DOHH2 (cell line): ENCODE measurements around the gene DDX41.

Source experiments
- H3F3A ChIP-seq: fragments of 200-600 bp; sonication (generic), shearing (Covaris generic); 2 replicates; pipeline ENCODE4 v1.6.0; 2016; ENCODE audit warnings: antibody characterized with exemption, mild to moderate bottlenecking; ENCODE audit not compliant: control insufficient read depth, insufficient read depth
- H3K27ac ChIP-seq: fragments of 200-600 bp; sonication (generic); 2 replicates; pipeline ENCODE4 v1.5.1; 2014; ENCODE audit warnings: low read depth, mild to moderate bottlenecking, low read length, moderate library complexity
- H3K27me3 ChIP-seq: fragments of 200-600 bp; sonication (generic); 2 replicates; pipeline ENCODE4 v1.6.1; 2014; ENCODE audit warnings: mild to moderate bottlenecking, low read length, mixed read lengths; ENCODE audit not compliant: control insufficient read depth
- H3K36me3 ChIP-seq: fragments of 200-600 bp; sonication (generic); 2 replicates; pipeline ENCODE4 v1.6.1; 2014; ENCODE audit warnings: mild to moderate bottlenecking, low read length, moderate library complexity, mixed read lengths; ENCODE audit not compliant: control insufficient read depth
- H3K4me1 ChIP-seq: fragments of 200-600 bp; sonication (generic); 2 replicates; pipeline ENCODE4 v1.6.1; 2014; ENCODE audit warnings: mild to moderate bottlenecking, low read length, mixed read lengths; ENCODE audit not compliant: control insufficient read depth
- H3K4me2 ChIP-seq: fragments of 200-600 bp; sonication (generic); 2 replicates; pipeline ENCODE4 v1.6.0; 2014; ENCODE audit warnings: mild to moderate bottlenecking, low read length, moderate library complexity
- H3K4me3 ChIP-seq: fragments of 200-600 bp; sonication (generic); 2 replicates; pipeline ENCODE4 v1.5.1; 2014; ENCODE audit warnings: mild to moderate bottlenecking, low read length, mixed read lengths
- H3K79me2 ChIP-seq: fragments of 200-600 bp; sonication (generic); 2 replicates; pipeline ENCODE4 v1.6.1; 2014; ENCODE audit warnings: mild to moderate bottlenecking, low read length, mixed read lengths; ENCODE audit not compliant: control insufficient read depth
- H3K9me2 ChIP-seq: fragments of 200-600 bp; sonication (generic); replicated peaks from 2 replicates; pipeline ENCODE4 v1.6.1; 2014; ENCODE audit warnings: mild to moderate bottlenecking, low read length, mixed read lengths; ENCODE audit not compliant: control insufficient read depth
- H3K9me3 ChIP-seq: fragments of 200-600 bp; sonication (generic); 2 replicates; pipeline ENCODE4 v1.6.1; 2014; ENCODE audit warnings: antibody characterized with exemption, low read length, mixed read lengths; ENCODE audit not compliant: control insufficient read depth, insufficient read depth
- H4K20me1 ChIP-seq: fragments of 200-600 bp; sonication (generic); 2 replicates; pipeline ENCODE4 v1.6.0; 2014; ENCODE audit warnings: low read depth, mild to moderate bottlenecking, antibody characterized with exemption, low read length, moderate library complexity; ENCODE audit not compliant: control insufficient read depth, insufficient read depth
- CTCF ChIP-seq: fragments of 200-600 bp; sonication (generic); IDR thresholded peaks from one replicate; pipeline ENCODE4 v1.5.1; 2014; ENCODE audit warnings: antibody characterized with exemption, mild to moderate bottlenecking, low read depth, low read length; ENCODE audit not compliant: poor library complexity, severe bottlenecking
- EZH2phosphoT487 ChIP-seq: fragments of 200-600 bp; sonication (generic); IDR thresholded peaks from 2 replicates; pipeline ENCODE4 v1.6.1; 2017; ENCODE audit warnings: borderline replicate concordance, mild to moderate bottlenecking, antibody characterized with exemption, low read length, moderate library complexity, mixed read lengths

Gene DDX41

GRCh38 chr5:177500685-177501522, 15.9 kb downstream of the DDX41 start:
- Histone ChIP-seq H3K4me2 (no peak overlapping the region), H3K27ac (peak overlapping the region; percentile 83), H3F3A (peaks cover 29% of the 10 kb centered on the region), H3K9me2 (no peaks in the 10 kb centered on the region), H3K79me2 (peaks cover 4% of the 10 kb centered on the region), H3K36me3 (peaks cover 44% of the 10 kb centered on the region), H4K20me1 (peaks cover 13% of the 10 kb centered on the region; the same call in 1 of the 2 replicates), H3K4me3 (no peak overlapping the region), H3K4me1 (peaks cover 69% of the 10 kb centered on the region), H3K9me3 (no peaks in the 10 kb centered on the region), H3K27me3 (peaks cover 18% of the 10 kb centered on the region)
- TF ChIP-seq EZH2phosphoT487 (no peak), CTCF (peak; percentile 98)

GRCh38 chr5:177499842-177500241, 16.9 kb downstream of the DDX41 start:
- Histone ChIP-seq H3K79me2 (peaks cover 4% of the 10 kb centered on the region; the same call in 1 of the 2 replicates), H3K36me3 (peaks cover 36% of the 10 kb centered on the region), H3K27ac (no peak overlapping the region), H3K4me1 (peaks cover 71% of the 10 kb centered on the region), H3K9me2 (no peaks in the 10 kb centered on the region), H4K20me1 (peaks cover 13% of the 10 kb centered on the region; the same call in 1 of the 2 replicates), H3K4me2 (no peak overlapping the region), H3K9me3 (no peaks in the 10 kb centered on the region), H3K27me3 (peaks cover 18% of the 10 kb centered on the region), H3K4me3 (no peak overlapping the region), H3F3A (peaks cover 29% of the 10 kb centered on the region)
- TF ChIP-seq CTCF, result no peak
- TF ChIP-seq EZH2phosphoT487, result no peak

- no peaks in the 10 kb centered on the region for H3K9me2 ChIP-seq
Observed at GRCh38 chr5:177498013-177498787, 18.6 kb downstream of the DDX41 start.

More at GRCh38 chr5:177498013-177498787, 18.6 kb downstream of the DDX41 start:
- Histone ChIP-seq H3K9me3 (no peaks in the 10 kb centered on the region), H3K27ac (no peak overlapping the region), H3K4me3 (peak overlapping the region; percentile 82), H3K79me2 (peaks cover 4% of the 10 kb centered on the region; the same call in 1 of the 2 replicates), H3K4me2 (peak overlapping the region; percentile 71), H3K4me1 (peaks cover 67% of the 10 kb centered on the region), H3F3A (peaks cover 28% of the 10 kb centered on the region), H3K36me3 (peaks cover 20% of the 10 kb centered on the region), H4K20me1 (peaks cover 8% of the 10 kb centered on the region; the same call in 1 of the 2 replicates), H3K27me3 (peaks cover 18% of the 10 kb centered on the region)
- TF ChIP-seq CTCF (no peak), EZH2phosphoT487 (no peak)
